ENCODE measurements around the gene PRKCA.
"Not testable (repeated sequence)": the region's sequence is repeated elsewhere in the genome, so short reads cannot be mapped to it uniquely, and the experiment has no call there.

The PRKCA gene

DNA sequence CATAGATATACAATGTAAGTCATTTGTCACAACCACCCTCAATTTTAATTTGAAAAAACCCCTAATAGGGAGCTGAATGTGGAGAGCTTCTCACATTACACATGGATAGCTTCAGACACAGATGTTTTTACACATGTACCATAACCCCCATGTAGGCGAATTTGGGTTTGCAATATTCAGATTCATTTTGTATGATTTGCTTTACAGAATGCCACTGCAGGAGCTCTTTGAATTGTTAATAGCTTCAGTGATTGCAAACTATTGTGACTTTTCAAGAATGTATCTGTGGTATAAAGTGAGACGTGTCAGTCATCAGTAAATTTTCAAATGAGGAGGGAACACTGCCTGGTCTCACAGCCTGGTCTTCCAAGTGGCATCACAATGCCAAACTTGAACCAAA, 419.9 kb downstream of the PRKCA start:
- H3K27me3 ChIP-seq (ENCODE audit: control insufficient read depth in 3 of 3, insufficient read depth in 3 of 3, low read depth in 1 of 3, low read length in 3 of 3): no peaks in the 10 kb centered on the region

DNA sequence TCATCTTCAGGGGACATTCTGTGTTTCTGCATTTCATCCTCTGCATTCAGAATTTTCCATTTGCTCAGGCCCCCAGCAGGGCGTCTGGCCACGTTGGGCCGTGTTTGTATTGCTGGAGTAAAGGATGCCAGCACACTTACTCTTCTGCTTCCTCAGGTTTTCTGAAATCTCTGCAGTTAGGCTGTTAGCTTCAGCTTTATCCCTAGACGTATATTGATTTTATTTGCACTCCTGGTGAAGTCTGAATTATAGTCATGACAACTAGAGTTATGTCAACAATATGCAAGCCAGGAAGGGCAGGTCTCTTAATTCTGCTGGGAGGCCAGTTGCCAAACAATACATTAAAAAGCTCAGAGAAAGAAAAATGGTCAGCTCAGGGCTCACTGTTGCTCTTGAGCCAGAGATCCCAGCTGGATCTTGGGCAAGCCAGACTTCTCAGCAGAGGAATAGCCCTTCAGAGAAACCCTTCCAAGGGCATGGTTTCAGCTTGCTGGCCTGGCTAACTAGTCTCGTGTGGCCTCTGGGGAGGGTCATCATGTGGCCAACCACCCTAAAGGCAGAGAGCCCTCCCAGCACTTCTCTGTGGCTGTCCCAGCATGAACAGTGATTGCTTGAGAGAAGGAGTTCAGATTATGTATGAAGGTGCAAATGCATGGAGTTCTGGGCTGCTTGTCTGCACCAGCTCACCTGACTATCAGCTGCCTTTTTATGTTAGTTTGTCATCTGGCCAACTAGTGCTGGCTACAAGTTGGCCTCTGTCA, 422.3 kb downstream of the PRKCA start:
- Histone ChIP-seq H3K4me3 (ENCODE audit: low read length in 2 of 2) (peak overlapping the region in 1 of 2 donors; percentile 50), H4K91ac (ENCODE audit: low read depth, low read length, poor library complexity) (no peak overlapping the region), H2BK12ac (ENCODE audit: low read length) (no peak overlapping the region), H3K27ac (replicated peaks; ENCODE audit: low read length) (no peak overlapping the region), H2AK5ac (ENCODE audit: low read depth, low read length) (no peak overlapping the region), H3K4me1 (ENCODE audit: control insufficient read depth in 2 of 2, insufficient read depth in 1 of 2, low read depth in 1 of 2, low read length in 2 of 2) (peaks cover 0 to 30% of the 10 kb centered on the region in 2 donors), H2AFZ (ENCODE audit: low read length) (no peak overlapping the region), H3K4ac (ENCODE audit: low read length) (no peak overlapping the region), H3K79me1 (ENCODE audit: low read depth, low read length) (no peaks in the 10 kb centered on the region), H3K23ac (ENCODE audit: low read depth, low read length, poor library complexity) (no peak overlapping the region), H3K9me3 (replicated peaks in 1 of 2; ENCODE audit: control insufficient read depth in 2 of 2, insufficient read depth in 1 of 2, low read depth in 1 of 2, low read length in 2 of 2) (no peaks in the 10 kb centered on the region), H4K8ac (ENCODE audit: low read depth, low read length) (no peak overlapping the region), H3K27me3 (ENCODE audit: control insufficient read depth in 3 of 3, insufficient read depth in 3 of 3, low read depth in 1 of 3, low read length in 3 of 3) (no peaks in the 10 kb centered on the region), H3K9ac (ENCODE audit: low read depth, low read length, poor library complexity) (no peak overlapping the region), H2BK120ac (ENCODE audit: low read depth, low read length) (no peak overlapping the region), H3K4me2 (ENCODE audit: insufficient read depth, low read length, poor library complexity, severe bottlenecking) (no peak overlapping the region), H3K14ac (ENCODE audit: low read length) (no peak overlapping the region), H3K18ac (ENCODE audit: low read length) (no peak overlapping the region), H2BK5ac (ENCODE audit: low read length) (no peak overlapping the region), H3K36me3 (replicated peaks in 1 of 2; ENCODE audit: control insufficient read depth in 2 of 2, insufficient read depth in 2 of 2, low read length in 2 of 2) (no peaks in the 10 kb centered on the region), H2BK15ac (ENCODE audit: low read length) (no peak overlapping the region)
- DNase-seq (ENCODE audit: low spot score): no peak
- WGBS, 2 donors (ENCODE audit: extremely low coverage in 2 of 2, insufficient read length in 2 of 2, insufficient replicate concordance in 1 of 2): no CpG with 5 or more reads among the region's 5 CpGs

More for the DNA sequence above, 419.9 kb downstream of the PRKCA start:
- Histone ChIP-seq H2BK15ac (ENCODE audit: low read length) (no peak overlapping the region), H3K4me3 (ENCODE audit: low read length in 2 of 2) (no peak overlapping the region), H3K27ac (replicated peaks; ENCODE audit: low read length) (no peak overlapping the region), H2AFZ (ENCODE audit: low read length) (no peak overlapping the region), H2AK5ac (ENCODE audit: low read depth, low read length) (no peak overlapping the region), H3K79me1 (ENCODE audit: low read depth, low read length) (no peaks in the 10 kb centered on the region), H3K4me1 (ENCODE audit: control insufficient read depth in 2 of 2, insufficient read depth in 1 of 2, low read depth in 1 of 2, low read length in 2 of 2) (peaks cover 0 to 26% of the 10 kb centered on the region in 2 donors), H3K4ac (ENCODE audit: low read length) (no peak overlapping the region), H2BK12ac (ENCODE audit: low read length) (no peak overlapping the region), H4K8ac (ENCODE audit: low read depth, low read length) (no peak overlapping the region), H3K14ac (ENCODE audit: low read length) (no peak overlapping the region), H3K18ac (ENCODE audit: low read length) (no peak overlapping the region), H3K36me3 (replicated peaks in 1 of 2; ENCODE audit: control insufficient read depth in 2 of 2, insufficient read depth in 2 of 2, low read length in 2 of 2) (no peaks in the 10 kb centered on the region), H4K91ac (ENCODE audit: low read depth, low read length, poor library complexity) (no peak overlapping the region), H2BK5ac (ENCODE audit: low read length) (no peak overlapping the region), H3K9me3 (replicated peaks in 1 of 2; ENCODE audit: control insufficient read depth in 2 of 2, insufficient read depth in 1 of 2, low read depth in 1 of 2, low read length in 2 of 2) (no peaks in the 10 kb centered on the region), H3K4me2 (ENCODE audit: insufficient read depth, low read length, poor library complexity, severe bottlenecking) (no peak overlapping the region), H3K9ac (ENCODE audit: low read depth, low read length, poor library complexity) (no peak overlapping the region), H2BK120ac (ENCODE audit: low read depth, low read length) (no peak overlapping the region), H3K23ac (ENCODE audit: low read depth, low read length, poor library complexity) (no peak overlapping the region)
- no peak for DNase-seq (ENCODE audit: low spot score)
- no CpG with 5 or more reads among the region's 2 CpGs for WGBS, 2 donors (ENCODE audit: extremely low coverage in 2 of 2, insufficient read length in 2 of 2, insufficient replicate concordance in 1 of 2)

DNA sequence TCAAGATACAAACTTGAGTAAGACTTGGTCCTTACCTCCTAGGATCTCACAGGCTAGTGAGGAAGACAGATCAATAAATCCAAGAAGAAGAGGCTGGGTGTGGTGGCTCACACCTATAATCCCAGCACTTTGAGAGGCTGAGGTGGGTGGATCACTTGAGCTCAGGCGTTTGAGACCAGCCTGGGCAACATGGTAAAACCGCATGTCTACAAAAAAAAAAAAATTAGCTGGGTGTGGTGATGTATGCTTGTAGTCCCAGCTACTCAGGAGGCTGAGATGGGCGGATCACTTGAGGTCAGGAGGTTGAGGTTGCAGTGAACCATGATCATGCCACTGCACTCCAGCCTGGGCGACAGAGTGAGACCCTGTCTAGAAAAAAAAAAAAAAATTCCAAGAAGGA, 423.0 kb downstream of the PRKCA start:
- H3K23ac ChIP-seq (ENCODE audit: low read depth, low read length, poor library complexity); H3K27me3 ChIP-seq (ENCODE audit: control insufficient read depth in 3 of 3, insufficient read depth in 3 of 3, low read depth in 1 of 3, low read length in 3 of 3); H2BK12ac ChIP-seq (ENCODE audit: low read length); H3K79me1 ChIP-seq (ENCODE audit: low read depth, low read length); DNase-seq (ENCODE audit: low spot score); H2AFZ ChIP-seq (ENCODE audit: low read length); H3K18ac ChIP-seq (ENCODE audit: low read length); H2AK5ac ChIP-seq (ENCODE audit: low read depth, low read length); H3K9me3 ChIP-seq (replicated peaks in 1 of 2; ENCODE audit: control insufficient read depth in 2 of 2, insufficient read depth in 1 of 2, low read depth in 1 of 2, low read length in 2 of 2); H2BK15ac ChIP-seq (ENCODE audit: low read length); H3K14ac ChIP-seq (ENCODE audit: low read length); H3K4me2 ChIP-seq (ENCODE audit: insufficient read depth, low read length, poor library complexity, severe bottlenecking); H2BK5ac ChIP-seq (ENCODE audit: low read length); H4K8ac ChIP-seq (ENCODE audit: low read depth, low read length); H2BK120ac ChIP-seq (ENCODE audit: low read depth, low read length); H3K36me3 ChIP-seq (replicated peaks in 1 of 2; ENCODE audit: control insufficient read depth in 2 of 2, insufficient read depth in 2 of 2, low read length in 2 of 2); H3K4me3 ChIP-seq (ENCODE audit: low read length in 2 of 2); H3K4ac ChIP-seq (ENCODE audit: low read length); H3K9ac ChIP-seq (ENCODE audit: low read depth, low read length, poor library complexity); H3K27ac ChIP-seq (replicated peaks; ENCODE audit: low read length); H4K91ac ChIP-seq (ENCODE audit: low read depth, low read length, poor library complexity): not testable (repeated sequence)
- no CpG with 5 or more reads among the region's 4 CpGs for WGBS, 2 donors (ENCODE audit: extremely low coverage in 2 of 2, insufficient read length in 2 of 2, insufficient replicate concordance in 1 of 2)
- H3K4me1 ChIP-seq (ENCODE audit: control insufficient read depth in 2 of 2, insufficient read depth in 1 of 2, low read depth in 1 of 2, low read length in 2 of 2): peaks cover 0 to 36% of the 10 kb centered on the region in 2 donors

DNA sequence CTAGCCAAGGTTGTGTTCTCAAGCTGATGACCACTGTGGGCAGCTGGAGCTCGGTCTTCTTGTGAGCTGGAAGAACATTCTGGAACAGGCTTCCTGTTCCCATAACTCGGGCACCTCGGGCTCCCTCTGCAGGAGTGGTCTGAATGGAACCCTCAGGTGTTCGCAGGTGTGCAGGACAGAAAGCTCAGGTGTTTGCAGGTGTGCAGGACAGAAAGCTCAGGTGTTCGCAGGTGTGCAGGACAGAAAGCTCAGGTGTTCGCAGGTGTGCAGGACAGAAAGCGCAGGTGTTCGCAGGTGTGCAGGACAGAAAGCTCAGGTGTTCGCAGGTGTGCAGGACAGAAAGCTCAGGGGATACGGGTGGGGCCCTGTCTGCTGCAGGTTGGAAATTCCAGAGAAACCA, 423.5 kb downstream of the PRKCA start:
- no peak overlapping the region for H3K27ac ChIP-seq (replicated peaks; ENCODE audit: low read length)
- no peak overlapping the region for H3K4ac ChIP-seq (ENCODE audit: low read length)
- no peak overlapping the region for H3K18ac ChIP-seq (ENCODE audit: low read length)
- H2BK15ac ChIP-seq (ENCODE audit: low read length): no peak overlapping the region
- no peak overlapping the region for H2BK5ac ChIP-seq (ENCODE audit: low read length)
- H3K4me1 ChIP-seq (ENCODE audit: control insufficient read depth in 2 of 2, insufficient read depth in 1 of 2, low read depth in 1 of 2, low read length in 2 of 2): peaks cover 0 to 41% of the 10 kb centered on the region in 2 donors
- no peak overlapping the region for H3K9ac ChIP-seq (ENCODE audit: low read depth, low read length, poor library complexity)
- no peak overlapping the region for H3K4me3 ChIP-seq (ENCODE audit: low read length in 2 of 2)
- H3K79me1 ChIP-seq (ENCODE audit: low read depth, low read length): no peaks in the 10 kb centered on the region
- no peak overlapping the region for H2BK12ac ChIP-seq (ENCODE audit: low read length)
- no peaks in the 10 kb centered on the region for H3K36me3 ChIP-seq (replicated peaks in 1 of 2; ENCODE audit: control insufficient read depth in 2 of 2, insufficient read depth in 2 of 2, low read length in 2 of 2)
- H3K23ac ChIP-seq (ENCODE audit: low read depth, low read length, poor library complexity): no peak overlapping the region
- H2BK120ac ChIP-seq (ENCODE audit: low read depth, low read length): no peak overlapping the region
- no peak overlapping the region for H3K14ac ChIP-seq (ENCODE audit: low read length)
- no peak for DNase-seq (ENCODE audit: low spot score)
- no peak overlapping the region for H4K91ac ChIP-seq (ENCODE audit: low read depth, low read length, poor library complexity)
- WGBS, 2 donors (ENCODE audit: extremely low coverage in 2 of 2, insufficient read length in 2 of 2, insufficient replicate concordance in 1 of 2): no CpG with 5 or more reads among the region's 10 CpGs
- no peaks in the 10 kb centered on the region for H3K27me3 ChIP-seq (ENCODE audit: control insufficient read depth in 3 of 3, insufficient read depth in 3 of 3, low read depth in 1 of 3, low read length in 3 of 3)
- H3K4me2 ChIP-seq (ENCODE audit: insufficient read depth, low read length, poor library complexity, severe bottlenecking): no peak overlapping the region
- H3K9me3 ChIP-seq (replicated peaks in 1 of 2; ENCODE audit: control insufficient read depth in 2 of 2, insufficient read depth in 1 of 2, low read depth in 1 of 2, low read length in 2 of 2): no peaks in the 10 kb centered on the region
- no peak overlapping the region for H2AFZ ChIP-seq (ENCODE audit: low read length)
- no peak overlapping the region for H2AK5ac ChIP-seq (ENCODE audit: low read depth, low read length)
- no peak overlapping the region for H4K8ac ChIP-seq (ENCODE audit: low read depth, low read length)

Measured in neuronal stem cell (in vitro differentiated cells).